NOMO-1 (cell line): Measurements from ENCODE around the gene L3MBTL2.
"Not testable (repeated sequence)": the region's sequence is repeated elsewhere in the genome, so short reads cannot be mapped to it uniquely, and the experiment has no call there.

Source experiments
- DNase-seq, 2 experiments: peaks; one replicate each; lab custom pipeline; 2025; ENCODE audit not compliant: unreplicated experiment in 2 of 2; lab: John Stamatoyannopoulos, UW

The L3MBTL2 gene

DNA sequence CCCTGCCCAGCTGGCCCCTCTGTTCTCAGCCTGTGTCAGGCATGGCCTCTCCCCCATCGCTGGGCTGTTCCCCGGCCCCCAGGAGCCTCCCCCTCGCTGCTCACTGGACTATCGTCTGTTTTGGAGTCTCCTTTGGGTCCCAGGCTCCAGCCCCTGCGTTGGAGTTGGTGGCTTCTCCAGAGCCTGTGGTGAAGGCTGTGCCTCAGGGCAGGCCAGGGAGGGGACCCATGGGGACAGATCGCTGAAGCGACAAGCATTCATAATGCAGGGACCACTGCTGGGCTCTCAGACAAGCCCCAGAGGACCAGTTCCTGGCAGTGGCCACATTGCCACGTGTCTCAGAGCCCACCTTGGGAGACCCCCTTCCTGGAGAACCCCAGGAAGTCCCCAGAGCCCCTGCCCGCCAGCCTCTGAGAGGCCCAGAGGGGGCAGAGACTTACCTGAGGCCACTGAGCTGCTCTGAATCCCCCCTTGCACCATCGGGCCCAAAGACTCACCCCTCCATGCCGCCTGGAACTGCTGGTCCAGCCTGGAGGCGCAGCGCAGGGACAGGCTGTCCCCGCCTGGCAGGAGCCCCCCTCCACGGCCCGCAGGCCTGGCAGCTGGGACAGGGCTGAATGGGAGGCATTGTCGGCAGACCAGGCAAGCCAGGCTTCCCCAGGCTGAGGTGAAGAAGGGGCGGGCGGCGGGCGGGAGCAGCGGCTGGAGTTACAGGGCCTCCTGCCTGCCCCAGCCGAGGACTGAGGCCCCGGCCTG is 35.4 kb downstream of the L3MBTL2 start, which contains the start of gene CHADL:
Gene CHADL (minus strand): TSS at position 555 of the 756 bp plus-strand sequence. CDS start 50 bp downstream, at position 505.
- no peak for DNase-seq

DNA sequence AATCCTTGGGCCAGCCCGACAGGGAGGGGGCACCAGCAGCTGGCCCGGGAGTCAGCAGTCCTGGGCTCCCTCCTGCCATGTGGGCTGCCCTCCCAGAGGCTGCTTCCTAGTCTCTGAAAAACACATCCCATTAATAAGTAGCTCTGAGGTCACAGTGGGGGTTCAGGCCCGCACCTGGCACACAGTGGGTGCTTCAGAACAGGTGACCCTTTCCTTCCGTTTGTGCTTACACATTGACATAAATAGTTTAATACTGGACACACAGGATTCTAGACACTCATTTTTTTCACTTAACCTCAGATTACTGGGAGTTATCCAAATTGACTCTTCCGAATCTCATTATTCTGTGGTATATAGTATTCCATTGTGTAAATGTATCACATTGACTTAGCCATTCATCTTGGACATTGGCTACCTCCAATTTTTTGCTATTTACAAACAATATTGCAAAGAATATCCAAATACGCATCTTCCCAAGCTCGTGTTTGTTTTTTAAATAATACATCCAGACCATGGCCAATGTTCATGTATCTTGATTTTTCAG is 36.1 kb downstream of the L3MBTL2 start:
- DNase-seq: no peak

DNA sequence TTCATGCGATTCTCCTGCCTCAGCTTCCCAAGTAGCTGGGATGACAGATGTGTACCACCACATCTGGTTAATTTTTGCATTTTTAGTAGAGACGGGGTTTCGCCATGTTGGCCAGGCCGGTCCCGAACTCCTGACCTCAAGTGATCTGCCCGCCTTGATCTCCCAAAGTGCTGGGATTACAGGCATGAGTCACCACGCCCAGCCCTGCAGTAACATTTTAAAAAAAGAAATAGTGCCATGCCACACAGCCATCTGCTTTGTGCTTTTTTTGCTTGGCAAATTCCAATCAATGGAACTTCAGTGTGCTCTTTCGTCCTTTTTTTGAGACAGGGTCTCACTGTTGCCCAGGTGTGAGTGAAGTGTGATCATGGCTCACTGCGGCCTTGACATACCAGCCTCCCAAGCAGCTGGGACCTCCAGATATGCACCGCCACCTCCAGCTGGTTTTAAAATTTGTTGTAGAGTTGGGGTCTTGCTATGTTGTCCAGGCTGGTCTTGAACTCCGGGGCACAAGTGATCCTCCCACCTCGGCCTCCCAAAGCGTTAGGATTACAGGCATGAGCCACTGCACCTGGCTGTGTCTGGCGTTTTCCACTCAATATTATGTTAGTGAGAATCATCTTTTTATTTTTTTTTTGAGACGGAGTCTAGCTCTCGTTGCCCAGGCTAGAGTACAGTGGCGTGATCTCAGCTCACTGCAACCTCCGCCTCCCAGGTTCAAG is 37.4 kb downstream of the L3MBTL2 start:
- no peak for DNase-seq

DNA sequence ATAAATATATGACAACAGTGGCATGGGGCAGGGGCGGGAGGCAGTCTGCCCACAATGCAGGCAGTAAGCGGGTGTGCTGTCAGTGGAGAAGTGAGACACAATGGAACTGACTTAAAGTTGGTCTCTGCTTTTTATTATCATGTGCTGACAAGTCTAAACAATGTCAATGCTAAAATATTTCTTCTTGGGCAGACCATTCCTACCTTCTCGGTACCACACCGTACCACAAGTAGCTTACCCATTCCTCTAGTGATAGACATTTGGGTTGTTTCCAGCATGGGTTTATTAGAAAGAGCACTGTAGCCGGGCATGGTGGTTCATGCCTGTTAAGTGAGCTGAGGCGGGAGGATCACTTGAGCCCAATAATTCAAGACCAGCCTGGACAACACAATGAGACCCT is 38.2 kb downstream of the L3MBTL2 start:
- no peak for DNase-seq

GRCh38 chr22:41245917-41246499 is 40.9 kb downstream of the L3MBTL2 start:
- DNase-seq: no peak

- no peak for DNase-seq
These were observed 42.6 kb downstream of the L3MBTL2 start for GRCh38 chr22:41247703-41248102.

DNA sequence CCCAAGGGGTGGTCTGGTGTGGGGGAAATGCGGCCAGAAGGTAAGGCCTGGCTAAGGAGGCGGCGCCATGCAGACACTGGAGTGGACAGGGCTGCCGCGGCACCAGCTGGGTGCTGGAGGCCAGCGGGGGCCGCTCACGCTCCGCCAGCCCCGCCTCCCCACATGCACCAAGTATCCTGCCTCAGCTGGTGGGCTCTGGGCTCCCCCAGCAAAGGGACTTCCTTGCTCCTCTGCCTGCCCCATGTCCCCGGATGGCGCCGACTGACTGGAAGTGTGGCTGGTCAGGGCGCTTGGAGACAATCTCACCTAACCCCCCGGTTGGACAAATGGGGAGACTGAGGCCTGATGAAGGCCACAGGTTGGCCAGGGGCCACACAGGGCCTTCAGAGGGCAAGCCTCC is 43.2 kb downstream of the L3MBTL2 start:
- no peak for DNase-seq

DNA sequence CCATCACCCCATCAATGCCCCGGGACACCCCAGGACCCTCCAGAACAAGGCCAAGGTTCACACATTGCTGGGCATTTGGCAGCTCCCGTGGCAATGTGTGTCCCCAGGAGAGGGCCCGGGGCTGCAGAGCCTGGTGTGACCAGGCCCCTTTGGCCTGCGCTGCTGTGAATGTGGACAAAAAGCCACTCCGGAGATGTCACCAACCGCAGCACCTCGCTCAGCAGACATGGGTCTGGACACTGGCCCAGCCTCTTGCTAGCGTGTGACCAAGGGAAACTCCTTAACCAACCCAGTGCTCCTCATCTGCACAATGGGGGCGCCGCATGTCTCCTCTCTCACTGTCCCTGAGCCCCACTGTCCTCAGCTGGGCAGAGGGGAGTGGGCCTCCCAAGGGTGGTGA is 43.6 kb downstream of the L3MBTL2 start:
- DNase-seq: no peak

DNA sequence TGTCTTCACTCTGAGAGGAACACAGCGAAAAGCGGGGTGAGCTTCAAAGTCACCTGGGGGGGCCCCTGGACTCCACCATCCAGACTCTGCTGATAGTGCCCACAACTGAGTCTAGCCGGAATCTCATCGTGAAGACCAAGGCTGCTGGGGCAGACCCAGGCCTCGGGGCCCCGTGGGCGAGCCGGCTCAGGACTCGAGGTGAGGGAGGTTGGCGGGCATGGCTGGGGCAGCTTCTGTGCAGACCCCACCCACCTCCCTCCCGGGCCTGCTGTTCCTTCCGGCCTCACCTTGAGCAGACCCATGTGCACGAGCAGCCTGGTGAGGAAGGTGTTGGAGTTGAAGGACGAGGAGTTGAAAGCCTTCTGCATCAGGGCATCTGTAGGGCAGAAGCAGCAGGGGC is 44.3 kb downstream of the L3MBTL2 start:
- no peak for DNase-seq

- no peak for DNase-seq
These were observed 45.0 kb downstream of the L3MBTL2 start for GRCh38 chr22:41250127-41250526.

GRCh38 chr22:41252365-41252764 is 47.3 kb downstream of the L3MBTL2 start:
- no peak for DNase-seq

DNA sequence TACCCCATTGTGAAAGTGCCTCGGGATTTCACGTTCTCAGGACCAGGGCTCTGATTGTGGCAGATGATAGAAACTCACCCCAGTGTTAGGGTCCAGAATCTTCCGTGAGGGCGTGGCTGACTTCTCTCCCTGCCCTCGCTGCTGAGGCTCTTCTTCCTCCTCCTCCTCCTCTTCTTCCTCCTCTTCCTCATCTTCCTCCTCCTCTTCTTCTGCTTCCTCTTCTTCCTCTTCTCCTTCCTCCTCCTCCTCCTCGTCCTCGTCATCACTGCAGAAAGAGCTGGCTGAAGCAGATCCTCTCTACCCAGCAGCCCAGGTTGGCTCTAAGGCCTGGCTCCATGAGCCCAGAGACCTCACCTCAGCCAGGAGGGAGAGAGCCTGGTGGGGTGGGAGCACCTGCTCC is 49.1 kb downstream of the L3MBTL2 start:
- no peak for DNase-seq

DNA sequence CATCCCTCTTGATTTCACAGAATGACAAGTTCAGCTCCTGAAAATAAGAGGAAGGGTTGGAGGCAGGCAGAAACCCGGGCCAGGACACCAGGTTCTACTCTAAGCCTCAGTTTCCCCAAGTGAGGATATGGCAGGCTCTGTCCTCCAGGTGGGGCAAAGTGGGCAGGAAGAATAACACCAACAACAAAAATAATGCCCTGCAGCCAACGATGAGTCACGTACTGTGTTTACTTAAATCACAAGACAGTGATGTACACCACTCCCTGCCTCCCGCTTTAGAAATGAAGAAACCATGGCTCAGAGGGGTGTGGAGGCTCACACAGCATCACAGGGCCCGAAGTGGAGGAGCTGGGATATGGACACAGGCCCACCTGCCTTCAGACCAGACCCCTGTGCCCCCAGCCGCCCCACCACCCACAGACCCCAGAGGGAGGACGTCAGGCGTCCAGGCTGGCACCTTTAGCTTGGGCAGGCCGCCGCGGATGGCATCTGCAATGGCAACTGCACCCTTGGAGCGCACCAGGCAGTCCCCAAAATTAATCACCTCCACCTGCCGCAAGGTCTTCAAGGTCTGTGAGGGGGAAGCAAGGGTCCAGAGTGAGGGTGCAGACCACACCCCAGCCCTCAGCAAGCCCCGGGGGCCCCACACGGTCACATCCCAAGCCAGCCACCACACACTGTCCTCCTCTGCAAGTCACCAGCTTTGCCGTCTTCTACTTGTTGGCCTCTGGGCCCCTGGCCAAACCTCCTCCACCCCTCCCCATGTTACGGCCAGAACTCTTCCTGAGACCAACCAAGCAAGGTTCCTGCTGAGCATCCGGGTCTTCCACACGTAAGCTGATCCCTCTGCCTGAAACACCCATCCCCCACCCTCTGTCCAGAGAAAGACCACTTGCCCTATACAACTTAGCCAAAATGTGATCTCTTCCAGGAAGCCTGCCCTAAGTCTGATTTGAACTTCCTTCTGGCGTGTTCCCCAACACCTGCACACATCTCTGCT is 51.4 kb downstream of the L3MBTL2 start:
- DNase-seq: no peak

GRCh38 chr22:41257696-41258095 is 52.6 kb downstream of the L3MBTL2 start:
- DNase-seq: no peak

DNA sequence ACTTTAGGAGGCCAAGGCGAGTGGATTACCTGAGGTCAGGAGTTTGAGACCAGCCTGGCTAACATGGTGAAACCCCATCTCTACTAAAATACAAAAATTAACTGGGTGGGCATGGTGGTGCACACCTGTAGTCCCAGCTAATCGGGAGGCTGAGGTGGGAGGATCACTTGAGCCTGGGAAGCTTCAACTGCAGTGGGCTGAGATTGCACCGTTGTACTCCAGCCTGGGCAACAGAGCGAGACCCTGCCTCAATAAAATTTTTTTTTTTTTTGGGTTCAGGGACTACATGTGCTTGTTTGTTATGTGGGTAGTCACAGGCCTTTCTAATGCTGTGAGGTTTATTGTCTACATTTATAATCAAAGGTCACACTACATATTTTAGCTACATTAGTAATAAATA is 54.6 kb downstream of the L3MBTL2 start:
- DNase-seq: not testable (repeated sequence)

- DNase-seq: no peak
These were observed 55.8 kb downstream of the L3MBTL2 start for GRCh38 chr22:41260871-41261270.

GRCh38 chr22:41261541-41262249 is 56.6 kb downstream of the L3MBTL2 start:
- no peak for DNase-seq

DNA sequence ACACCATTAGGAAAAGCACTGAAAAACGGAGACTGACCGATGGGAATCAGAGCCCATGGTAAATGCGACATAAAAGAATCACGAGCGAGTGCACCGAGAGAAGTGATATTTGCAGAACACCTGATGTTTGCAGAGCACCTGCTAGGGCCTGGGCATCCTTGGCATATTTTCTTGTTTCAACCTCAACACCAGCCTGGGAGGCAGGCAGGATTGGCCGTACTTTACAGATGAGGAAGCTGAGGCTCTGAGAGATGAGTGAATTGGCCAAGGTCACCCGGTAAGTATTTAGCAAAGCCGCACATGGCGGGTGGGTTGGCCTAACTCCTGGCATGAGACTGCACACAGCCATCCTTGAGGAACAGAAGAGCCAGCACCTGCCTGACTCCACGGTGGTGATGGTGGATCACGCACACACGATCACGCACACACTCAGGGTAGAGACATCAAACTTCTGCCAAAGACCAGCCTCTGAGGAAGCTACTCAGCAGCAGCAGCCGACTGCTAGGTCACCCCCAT is 57.2 kb downstream of the L3MBTL2 start:
- no peak for DNase-seq

GRCh38 chr22:41263704-41264103 is 58.6 kb downstream of the L3MBTL2 start:
- no peak for DNase-seq
